K562 (cell line): ENCODE measurements around the gene A2ML1. TPM values are rescaled to one million over a fixed set of nuclear protein-coding genes. Genes with fewer than 3 reads are reported as not detected.

ENCODE experiments used
- CEBPG ChIP-seq, 3 experiments: fragments of 200-800 bp in 1 of 3; sonication (Bioruptor generic) in 1 of 3; sonication (generic) in 1 of 3; formaldehyde crosslinking in 1 of 3; IDR thresholded peaks in 2 of 3; conservative IDR thresholded peaks in 1 of 3; 2 replicates each; pipeline versions ENCODE4 v1.6.1 to v1.8.0; 2016 to 2022; ENCODE audit warnings: missing compliant biosample characterization in 2 of 3, missing genetic modification characterization in 2 of 3, mild to moderate bottlenecking in 1 of 3, missing genetic modification reagents in 1 of 3
- CHD1 ChIP-seq: fragments of 200-600 bp; sonication (generic); IDR thresholded peaks from one replicate; pipeline ENCODE4 v1.6.1; 2012; ENCODE audit warnings: mild to moderate bottlenecking, moderate library complexity, low read length, inconsistent platforms
- HOXB6 ChIP-seq: fragments of 250-450 bp; sonication (Bioruptor Pico); IDR thresholded peaks from 2 replicates; pipeline ENCODE4 v1.5.1; 2022; ENCODE audit warnings: mild to moderate bottlenecking, borderline replicate concordance
- MYNN ChIP-seq, 2 experiments: sonication (generic); formaldehyde crosslinking in 1 of 2; IDR thresholded peaks; 2 replicates each; pipeline versions ENCODE4 v1.5.0 to v1.6.1; 2016 to 2020; ENCODE audit warnings: antibody characterized with exemption in 1 of 2, missing genetic modification reagents in 1 of 2
- RAD21 ChIP-seq, 2 experiments: fragments of 250-450 bp in 1 of 2; fragments of 450-650 bp in 1 of 2; sonication (Bioruptor Pico) in 1 of 2; formaldehyde crosslinking in 1 of 2; IDR thresholded peaks in 1 of 2; conservative IDR thresholded peaks in 1 of 2; 2 replicates each; pipeline versions ENCODE4 v1.4.0 to v1.8.0; 2020 to 2022; ENCODE audit warnings: mild to moderate bottlenecking in 2 of 2, moderate library complexity in 1 of 2
- ZFX ChIP-seq: sonication (generic); formaldehyde crosslinking; IDR thresholded peaks from 2 replicates; pipeline ENCODE4 v1.8.0; 2022; ENCODE audit warnings: mild to moderate bottlenecking, missing genetic modification reagents, moderate library complexity
- polyA plus RNA-seq, 8 experiments: library from polyadenylated mRNA; depleted of rRNA in 4 of 8; stranded (reverse) in 5 of 8; unstranded in 3 of 8; fragments of >200 nt; fragmentation: Nextera tagmentation in 2 of 8; fragmentation: Illumina TruSeq in 1 of 8; extraction: Ambion mirVana in 2 of 8; extraction: Trizol in 1 of 8; gene quantifications; 2 replicates each; pipeline versions ENCODE4 v1.2.1 to v1.2.3, GENCODE V29; 2011 to 2014; ENCODE audit warnings: inconsistent platforms in 1 of 8, missing spikeins in 1 of 8
- total RNA-seq, 7 experiments: library from RNA; depleted of rRNA in 6 of 7; stranded (reverse); fragments of >200 nt in 6 of 7; fragmentation: Illumina TruSeq in 2 of 7; extraction: Trizol in 2 of 7; gene quantifications; 2 replicates each; pipeline versions ENCODE4 v1.2.1 to v1.2.3, GENCODE V29; 2011 to 2021; ENCODE audit warnings: low replicate concordance in 1 of 7
- TF ChIP-seq, protein P1 (sequence below), 2 experiments: fragments of 450-650 bp; formaldehyde crosslinking in 1 of 2; IDR thresholded peaks; 2 replicates each; pipeline versions ENCODE4 v1.4.0 to v1.6.1; 2014 to 2020; ENCODE audit warnings: mild to moderate bottlenecking in 2 of 2, borderline replicate concordance in 1 of 2, low read depth in 1 of 2

Gene A2ML1
- total and polyA plus RNA-seq, 9 of the 15 experiments (the other 6 are each of a cell fraction or from before 2014, with no cell fraction given): 0.04 to 0.47 (median 0.13) TPM

DNA sequence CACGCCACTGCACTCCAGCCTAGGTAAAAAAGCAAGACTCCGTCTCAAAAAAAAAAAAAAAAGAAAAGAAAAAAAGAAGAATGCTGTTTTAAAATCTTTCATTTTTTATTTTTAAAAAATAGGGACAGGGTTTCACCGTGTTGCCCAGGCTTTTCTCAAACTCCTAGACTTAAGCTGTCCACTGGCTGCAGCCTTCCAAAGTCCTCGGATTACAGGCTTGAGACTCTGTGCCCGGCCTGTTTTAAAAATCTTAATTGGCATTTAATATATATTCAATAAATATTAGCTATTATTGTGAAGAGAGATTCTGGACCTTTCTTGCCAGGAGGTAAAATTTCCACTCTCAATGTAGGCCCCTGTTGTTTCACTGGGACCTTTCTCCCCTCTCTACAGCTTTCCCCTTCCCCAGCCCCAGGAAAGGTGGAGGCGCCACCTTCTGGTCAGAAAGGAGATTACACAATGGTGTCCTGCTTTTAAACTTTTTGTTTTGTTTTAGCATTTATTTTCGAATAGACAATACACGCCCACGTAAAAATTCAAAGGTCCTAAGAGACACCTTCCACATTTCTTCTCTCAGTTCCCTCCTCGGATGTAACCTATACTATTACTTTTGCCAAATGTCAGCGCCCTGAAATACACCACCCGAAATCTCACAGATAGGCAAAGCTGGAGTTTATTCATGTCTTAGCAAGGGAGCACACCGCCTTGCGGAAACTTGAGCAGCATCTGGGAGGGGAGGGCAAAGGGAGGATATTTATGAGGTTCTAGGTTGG, 68.1 kb downstream of the A2ML1 start (continued):
- TF ChIP-seq, protein P1, sequence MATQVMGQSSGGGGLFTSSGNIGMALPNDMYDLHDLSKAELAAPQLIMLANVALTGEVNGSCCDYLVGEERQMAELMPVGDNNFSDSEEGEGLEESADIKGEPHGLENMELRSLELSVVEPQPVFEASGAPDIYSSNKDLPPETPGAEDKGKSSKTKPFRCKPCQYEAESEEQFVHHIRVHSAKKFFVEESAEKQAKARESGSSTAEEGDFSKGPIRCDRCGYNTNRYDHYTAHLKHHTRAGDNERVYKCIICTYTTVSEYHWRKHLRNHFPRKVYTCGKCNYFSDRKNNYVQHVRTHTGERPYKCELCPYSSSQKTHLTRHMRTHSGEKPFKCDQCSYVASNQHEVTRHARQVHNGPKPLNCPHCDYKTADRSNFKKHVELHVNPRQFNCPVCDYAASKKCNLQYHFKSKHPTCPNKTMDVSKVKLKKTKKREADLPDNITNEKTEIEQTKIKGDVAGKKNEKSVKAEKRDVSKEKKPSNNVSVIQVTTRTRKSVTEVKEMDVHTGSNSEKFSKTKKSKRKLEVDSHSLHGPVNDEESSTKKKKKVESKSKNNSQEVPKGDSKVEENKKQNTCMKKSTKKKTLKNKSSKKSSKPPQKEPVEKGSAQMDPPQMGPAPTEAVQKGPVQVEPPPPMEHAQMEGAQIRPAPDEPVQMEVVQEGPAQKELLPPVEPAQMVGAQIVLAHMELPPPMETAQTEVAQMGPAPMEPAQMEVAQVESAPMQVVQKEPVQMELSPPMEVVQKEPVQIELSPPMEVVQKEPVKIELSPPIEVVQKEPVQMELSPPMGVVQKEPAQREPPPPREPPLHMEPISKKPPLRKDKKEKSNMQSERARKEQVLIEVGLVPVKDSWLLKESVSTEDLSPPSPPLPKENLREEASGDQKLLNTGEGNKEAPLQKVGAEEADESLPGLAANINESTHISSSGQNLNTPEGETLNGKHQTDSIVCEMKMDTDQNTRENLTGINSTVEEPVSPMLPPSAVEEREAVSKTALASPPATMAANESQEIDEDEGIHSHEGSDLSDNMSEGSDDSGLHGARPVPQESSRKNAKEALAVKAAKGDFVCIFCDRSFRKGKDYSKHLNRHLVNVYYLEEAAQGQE (IDR thresholded peaks at IDR 0.05; ENCODE audit: borderline replicate concordance): peak; percentile 65; the same call in 1 of the 2 replicates
- TF ChIP-seq, protein P1 (CRISPR knock-in tag; IDR thresholded peaks at IDR 0.05; ENCODE audit: low read depth): no peak
- TF ChIP-seq MYNN (IDR thresholded peaks at IDR 0.05) (no peak), MYNN (CRISPR knock-in tag; IDR thresholded peaks at IDR 0.05) (no peak), ZFX (CRISPR knock-in tag) (peak; percentile 36; the same call in 1 of the 2 replicates), CEBPG (CRISPR knock-in tag; IDR thresholded peaks at IDR 0.05) (peak; percentile 22; the same call in 1 of the 2 replicates), CEBPG (tag; conservative IDR thresholded peaks at IDR 0.05 in 1 of 2, IDR thresholded peaks at IDR 0.05 in 1 of 2) (peak in 1 of 2 experiments; percentile 72; a peak in 3 of 4 replicates), CHD1 (no peak), RAD21 (CRISPR knock-in tag; conservative IDR thresholded peaks at IDR 0.05 in 1 of 2, IDR thresholded peaks at IDR 0.05 in 1 of 2) (peak; percentile 75 to 81), HOXB6 (CRISPR knock-in tag) (no peak)
